OCI-LY3 (cell line): ENCODE results near the gene NFIC.

ENCODE experiments used
- EZH2phosphoT487 ChIP-seq: fragments of 200-600 bp; shearing (Covaris generic); IDR thresholded peaks from 2 replicates; pipeline ENCODE4 v1.6.1; 2018; ENCODE audit warnings: antibody characterized with exemption, mixed run types, low read depth
- TF ChIP-seq, protein P1 (sequence below): fragments of 200-600, 300-600 bp; sonication (generic); IDR thresholded peaks from 2 replicates; pipeline ENCODE4 v1.5.1; 2014; ENCODE audit warnings: antibody characterized with exemption, low read length, low read depth

DNA sequence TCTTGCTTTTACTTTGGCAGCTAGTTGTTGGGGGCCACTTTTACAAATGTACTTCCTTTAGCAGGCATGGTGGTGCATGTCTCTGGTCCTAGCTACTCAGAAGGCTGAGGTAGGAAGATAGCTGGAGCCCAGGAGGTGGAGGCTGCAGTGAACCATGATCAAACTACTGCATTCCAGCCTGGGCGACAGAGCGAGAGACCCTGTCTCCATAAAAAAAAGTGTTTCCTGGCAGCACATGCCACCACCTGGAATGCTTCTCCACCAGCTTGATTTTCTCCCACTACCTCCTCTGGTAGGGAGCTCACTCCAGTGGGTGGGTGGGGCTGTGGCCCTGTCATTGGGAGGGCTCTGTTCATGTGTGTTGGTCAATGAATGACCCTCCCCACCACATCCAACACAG, 152.3 kb downstream of the NFIC start:
- TF ChIP-seq, protein P1, sequence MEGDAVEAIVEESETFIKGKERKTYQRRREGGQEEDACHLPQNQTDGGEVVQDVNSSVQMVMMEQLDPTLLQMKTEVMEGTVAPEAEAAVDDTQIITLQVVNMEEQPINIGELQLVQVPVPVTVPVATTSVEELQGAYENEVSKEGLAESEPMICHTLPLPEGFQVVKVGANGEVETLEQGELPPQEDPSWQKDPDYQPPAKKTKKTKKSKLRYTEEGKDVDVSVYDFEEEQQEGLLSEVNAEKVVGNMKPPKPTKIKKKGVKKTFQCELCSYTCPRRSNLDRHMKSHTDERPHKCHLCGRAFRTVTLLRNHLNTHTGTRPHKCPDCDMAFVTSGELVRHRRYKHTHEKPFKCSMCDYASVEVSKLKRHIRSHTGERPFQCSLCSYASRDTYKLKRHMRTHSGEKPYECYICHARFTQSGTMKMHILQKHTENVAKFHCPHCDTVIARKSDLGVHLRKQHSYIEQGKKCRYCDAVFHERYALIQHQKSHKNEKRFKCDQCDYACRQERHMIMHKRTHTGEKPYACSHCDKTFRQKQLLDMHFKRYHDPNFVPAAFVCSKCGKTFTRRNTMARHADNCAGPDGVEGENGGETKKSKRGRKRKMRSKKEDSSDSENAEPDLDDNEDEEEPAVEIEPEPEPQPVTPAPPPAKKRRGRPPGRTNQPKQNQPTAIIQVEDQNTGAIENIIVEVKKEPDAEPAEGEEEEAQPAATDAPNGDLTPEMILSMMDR: no peak
- no peak for TF ChIP-seq EZH2phosphoT487
